ENCODE data around the gene PLCL1.

PLCL1 gene

GRCh38 chr2:198102856-198103255, 298.5 kb downstream of the PLCL1 start:
- no peak for DNase-seq (ENCODE audit: low read depth in 2 of 3, low spot score in 2 of 3)

DNA sequence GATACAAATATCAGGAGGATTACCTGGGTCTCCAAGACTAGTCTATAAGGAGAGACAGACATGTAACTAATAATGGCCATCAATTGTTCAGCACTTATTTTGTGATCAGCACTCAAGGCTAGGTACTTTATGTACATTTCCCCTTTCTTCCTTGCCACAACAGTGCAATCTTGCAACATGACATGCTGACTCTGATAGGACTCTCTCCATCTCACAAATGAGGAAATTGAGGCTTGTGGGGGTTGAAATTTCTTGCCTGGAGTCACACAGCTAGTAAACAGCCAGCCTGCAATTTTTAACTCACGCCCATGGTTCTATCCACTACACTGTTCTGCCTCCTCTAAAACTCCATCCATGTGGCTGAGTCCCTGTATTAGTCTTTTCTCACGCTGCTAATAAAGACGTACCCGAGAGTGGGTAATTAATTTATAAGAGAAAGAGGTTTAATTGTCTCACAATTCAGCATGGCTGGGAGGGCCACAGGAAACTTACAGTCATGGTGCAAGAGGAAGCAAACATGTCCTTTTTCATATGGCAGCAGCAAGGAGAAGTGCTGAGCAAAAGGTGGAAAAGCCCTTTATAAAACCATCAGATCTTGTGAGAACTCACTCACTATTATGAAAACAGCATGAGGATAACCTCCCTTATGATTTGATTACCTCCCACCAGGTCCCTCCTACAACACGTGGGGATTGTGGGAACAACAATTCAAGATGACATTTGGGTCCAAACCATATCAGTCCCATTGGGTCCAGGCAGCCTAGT, 302.4 kb downstream of the PLCL1 start:
- DNase-seq (ENCODE audit: low read depth in 2 of 3, low spot score in 2 of 3), result no peak

DNA sequence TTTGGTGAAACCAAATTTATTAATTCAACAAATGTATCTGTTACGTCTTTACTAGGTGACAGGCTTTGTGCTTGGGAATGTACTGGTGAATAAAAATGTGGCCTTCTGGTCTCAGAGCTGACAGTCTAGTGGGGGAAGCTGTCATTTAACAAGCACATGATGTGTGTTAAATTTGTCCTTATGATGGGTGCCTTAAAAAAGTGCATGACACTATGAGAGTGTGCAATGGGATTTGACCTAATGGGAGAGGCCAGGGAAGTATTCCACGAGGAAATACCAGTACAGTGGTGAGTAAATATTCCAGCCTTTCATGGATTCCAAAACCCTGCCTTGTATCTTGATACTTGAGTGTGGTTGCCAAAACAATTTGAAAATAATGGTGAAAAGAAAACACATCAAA, 308.9 kb downstream of the PLCL1 start:
- no peak for DNase-seq (ENCODE audit: low read depth in 2 of 3, low spot score in 2 of 3)

DNA sequence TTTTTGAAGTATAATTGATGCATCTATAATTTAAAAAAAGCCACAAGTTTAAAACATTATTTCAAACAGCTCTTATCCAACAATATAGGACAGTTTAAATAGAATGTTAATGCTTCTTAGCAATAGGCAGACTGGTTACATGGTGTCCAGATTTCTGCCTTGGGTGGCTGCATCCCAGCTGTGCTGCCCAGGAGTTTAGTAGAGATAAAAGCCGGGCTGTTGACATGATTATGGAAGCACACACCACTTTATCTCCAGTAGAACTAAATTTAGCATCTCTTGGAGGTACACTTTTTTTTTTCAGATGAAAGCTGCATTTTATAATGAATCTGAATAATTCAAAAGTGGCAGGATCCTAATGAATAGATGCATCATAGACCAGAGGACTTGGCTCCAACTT, 309.7 kb downstream of the PLCL1 start:
- no peak for DNase-seq (ENCODE audit: low read depth in 2 of 3, low spot score in 2 of 3)

GRCh38 chr2:198115201-198115600, 310.8 kb downstream of the PLCL1 start:
- no peak for DNase-seq (ENCODE audit: low read depth in 2 of 3, low spot score in 2 of 3)

GRCh38 chr2:198116756-198117155, 312.4 kb downstream of the PLCL1 start:
- DNase-seq (ENCODE audit: low read depth in 2 of 3, low spot score in 2 of 3), result no peak

DNA sequence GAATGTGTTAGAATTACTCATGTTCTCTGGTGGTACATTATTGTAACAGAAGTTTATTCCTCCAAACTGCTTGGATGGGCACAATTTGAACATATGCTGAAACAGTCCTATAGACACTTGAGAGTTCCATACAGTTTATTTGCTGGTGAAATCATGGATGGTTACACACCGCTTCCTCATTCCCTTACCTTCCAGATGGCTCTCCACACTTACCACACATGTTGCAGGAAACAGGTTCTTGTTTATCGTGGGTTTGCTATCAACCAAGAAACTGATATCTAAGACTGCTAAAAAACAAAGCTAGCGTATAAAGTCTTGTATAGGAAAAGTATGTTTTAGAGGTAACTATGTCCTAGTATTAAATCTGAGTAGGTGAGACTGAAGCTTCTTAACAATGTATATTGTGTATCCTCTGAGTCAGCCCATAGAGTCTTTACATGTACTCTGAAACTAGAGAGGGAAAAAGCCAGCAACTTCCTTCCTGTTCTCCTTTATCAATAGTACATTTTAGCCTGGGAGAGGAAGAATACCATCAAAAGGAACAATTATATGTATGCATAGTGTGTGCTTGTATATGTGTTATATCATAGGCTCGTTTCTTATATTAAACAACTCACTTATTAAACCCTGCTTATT, 313.1 kb downstream of the PLCL1 start:
- no peak for DNase-seq (ENCODE audit: low read depth in 2 of 3, low spot score in 2 of 3)

- no peak for DNase-seq (ENCODE audit: low read depth in 2 of 3, low spot score in 2 of 3)
These were observed 323.2 kb downstream of the PLCL1 start for GRCh38 chr2:198127627-198128026.

- no peak for DNase-seq (ENCODE audit: low read depth in 2 of 3, low spot score in 2 of 3)
These were observed 325.2 kb downstream of the PLCL1 start for GRCh38 chr2:198129609-198130008.

DNA sequence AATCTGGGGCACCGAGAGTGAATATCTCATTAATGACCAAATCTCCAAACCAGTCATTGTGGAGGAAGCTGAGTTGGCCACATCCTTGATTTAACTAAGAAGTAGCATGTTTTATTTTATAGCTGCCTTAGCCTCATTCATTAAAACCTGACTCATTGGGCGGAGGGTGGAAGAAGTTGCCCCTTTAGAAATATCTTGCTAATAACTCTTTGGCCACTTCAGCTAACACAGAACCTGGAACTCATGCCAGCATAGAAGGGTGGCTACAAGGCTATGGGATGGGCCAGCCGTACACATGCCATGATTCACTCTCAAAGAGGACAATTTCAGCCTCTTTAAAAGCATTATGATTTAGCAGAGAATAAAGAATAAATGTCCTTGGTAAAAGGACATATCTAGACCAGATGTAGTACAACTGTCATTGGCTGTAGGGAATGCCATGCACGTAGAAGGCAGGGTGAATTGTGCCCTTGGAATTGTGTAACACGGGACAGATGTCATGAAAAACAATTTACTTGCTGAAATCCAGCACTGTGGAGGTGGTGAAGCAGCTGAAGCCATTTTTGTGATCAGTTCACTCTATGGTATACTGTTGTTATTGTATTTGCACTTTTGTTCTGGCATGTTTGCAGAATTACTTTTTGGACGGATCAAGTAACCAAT, 330.0 kb downstream of the PLCL1 start:
- no peak for DNase-seq (ENCODE audit: low read depth in 2 of 3, low spot score in 2 of 3)

DNA sequence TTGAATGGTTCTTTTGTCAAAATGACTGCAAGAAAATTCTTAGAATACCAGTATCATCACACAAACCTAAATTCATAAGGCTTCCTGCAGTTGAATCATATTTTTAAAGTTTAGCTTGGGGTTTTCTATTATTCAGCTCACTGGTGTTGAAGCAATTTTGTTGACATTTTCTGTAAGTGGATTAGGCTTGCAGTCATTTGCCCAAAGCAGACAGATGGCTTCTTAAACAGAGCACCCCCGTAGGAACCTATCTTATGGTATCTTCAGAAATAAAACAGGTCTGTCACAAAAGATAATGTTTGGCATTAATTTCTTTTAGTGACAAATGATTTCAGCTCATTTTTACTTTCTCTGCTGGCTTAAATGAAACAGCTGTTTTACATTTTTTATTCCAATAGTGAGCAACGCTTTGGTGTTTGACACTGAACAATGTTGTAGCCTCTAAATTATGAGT, 331.1 kb downstream of the PLCL1 start:
- no peak for DNase-seq (ENCODE audit: low read depth in 2 of 3, low spot score in 2 of 3)

- no peak for DNase-seq (ENCODE audit: low read depth in 2 of 3, low spot score in 2 of 3)
These were observed 331.7 kb downstream of the PLCL1 start for GRCh38 chr2:198136142-198136541.

GRCh38 chr2:198137733-198138132, 333.3 kb downstream of the PLCL1 start:
- no peak for DNase-seq (ENCODE audit: low read depth in 2 of 3, low spot score in 2 of 3)

GRCh38 chr2:198141726-198142125, 337.3 kb downstream of the PLCL1 start:
- no peak for DNase-seq (ENCODE audit: low read depth in 2 of 3, low spot score in 2 of 3)

- DNase-seq (ENCODE audit: low read depth in 2 of 3, low spot score in 2 of 3), result no peak
These were observed 338.8 kb downstream of the PLCL1 start for GRCh38 chr2:198143156-198143555.

GRCh38 chr2:198143793-198144192, 339.4 kb downstream of the PLCL1 start:
- DNase-seq (ENCODE audit: low read depth in 2 of 3, low spot score in 2 of 3), result no peak

- no peak for DNase-seq (ENCODE audit: low read depth in 2 of 3, low spot score in 2 of 3)
These were observed 340.3 kb downstream of the PLCL1 start for GRCh38 chr2:198144660-198145059.

GRCh38 chr2:198146346-198146940, 342.1 kb downstream of the PLCL1 start:
- DNase-seq (ENCODE audit: low read depth in 2 of 3, low spot score in 2 of 3), result no peak

DNA sequence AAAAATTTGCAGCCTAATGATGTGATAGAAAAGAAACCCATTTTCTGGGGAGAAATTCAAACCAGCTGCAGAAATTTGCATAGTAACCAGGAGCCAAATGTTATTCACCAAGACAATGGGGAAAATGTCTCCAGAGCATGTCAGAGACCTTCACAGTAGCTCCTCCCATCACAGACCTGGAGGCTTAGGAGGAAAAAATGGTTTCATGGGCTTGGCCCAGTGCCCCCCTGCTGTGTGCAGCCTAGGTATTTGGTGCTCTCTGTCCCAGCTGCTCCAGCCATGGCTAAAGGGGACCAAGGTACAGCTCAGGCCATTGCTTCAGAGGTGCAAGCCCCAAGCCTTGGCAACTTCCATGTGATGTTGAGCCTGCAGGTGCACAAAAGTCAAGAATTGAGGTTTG, 352.9 kb downstream of the PLCL1 start:
- no peak for DNase-seq (ENCODE audit: low read depth in 2 of 3, low spot score in 2 of 3)

DNA sequence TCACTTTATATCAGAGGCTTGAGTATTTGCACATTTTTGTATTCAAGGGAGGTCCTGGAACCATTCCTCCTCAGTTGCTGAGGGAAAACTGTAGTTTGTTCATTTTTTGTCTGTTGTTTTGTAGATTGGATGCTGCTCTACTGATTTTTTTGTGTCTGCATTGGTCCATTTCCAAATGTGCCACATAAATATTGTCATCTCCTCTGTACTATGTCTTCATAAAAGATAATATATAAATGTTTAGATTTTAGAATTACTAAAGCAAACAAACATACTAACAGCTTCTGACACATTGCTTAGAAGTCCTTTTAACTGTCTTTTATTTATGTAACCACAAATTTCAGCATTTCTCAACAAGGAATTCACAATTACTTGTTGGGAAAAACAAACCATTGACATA, 356.8 kb downstream of the PLCL1 start:
- no peak for DNase-seq (ENCODE audit: low read depth in 2 of 3, low spot score in 2 of 3)

GRCh38 chr2:198162276-198162675, 357.9 kb downstream of the PLCL1 start:
- DNase-seq (ENCODE audit: low read depth in 2 of 3, low spot score in 2 of 3), result no peak

DNA sequence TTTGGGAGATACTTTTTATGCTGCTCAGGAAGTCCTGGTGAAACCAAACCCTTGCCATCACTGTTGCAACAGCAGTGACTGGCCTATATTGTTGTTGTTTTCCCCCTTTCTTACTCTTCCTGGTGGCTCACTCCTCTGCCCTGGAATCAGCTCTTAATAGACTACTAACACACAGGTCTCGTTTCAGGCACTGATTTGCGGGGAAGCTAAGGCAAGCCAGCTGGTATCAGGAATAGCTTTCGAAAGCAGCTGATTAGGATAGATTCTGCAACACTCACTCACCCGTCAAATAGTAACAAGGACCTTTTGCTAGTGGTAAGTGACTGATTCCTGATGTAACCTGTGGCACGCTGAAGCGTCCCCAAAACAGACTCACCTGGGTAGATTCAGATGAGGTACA, 360.4 kb downstream of the PLCL1 start:
- DNase-seq (ENCODE audit: low read depth in 2 of 3, low spot score in 2 of 3), result no peak
